Neural cell (in vitro differentiated cells): ENCODE data around the gene PRKAB1. TPM values are rescaled to one million over a fixed set of nuclear protein-coding genes. Genes with fewer than 3 reads are reported as not detected.
"Not testable (repeated sequence)": the region's sequence is repeated elsewhere in the genome, so short reads cannot be mapped to it uniquely, and the experiment has no call there.

Experiments
- H2AFZ ChIP-seq: fragments of 200-600, 300-800 bp; sonication (generic), shearing (Covaris generic); 2 replicates; pipeline ENCODE4 v1.6.0; 2014; ENCODE audit warnings: low read depth, mild to moderate bottlenecking, antibody characterized with exemption, low read length, moderate library complexity
- H3F3A ChIP-seq: fragments of 200-600 bp; shearing (Covaris generic); 2 replicates; pipeline ENCODE4 v1.6.1; 2016; ENCODE audit warnings: mild to moderate bottlenecking, moderate library complexity, mixed read lengths, antibody characterized with exemption, low read length; ENCODE audit not compliant: insufficient read depth, poor library complexity, severe bottlenecking
- H3K27ac ChIP-seq: fragments of 200-600, 300-800 bp; sonication (generic), shearing (Covaris generic); 2 replicates; pipeline ENCODE4 v1.5.1; 2014; ENCODE audit warnings: mild to moderate bottlenecking, low read length, moderate library complexity
- H3K27me3 ChIP-seq: fragments of 300-800, 200-600 bp; sonication (generic), shearing (Covaris generic); 2 replicates; pipeline ENCODE4 v1.6.0; 2014; ENCODE audit warnings: mild to moderate bottlenecking, low read depth, low read length, moderate library complexity; ENCODE audit not compliant: insufficient read depth
- H3K36me3 ChIP-seq: fragments of 300-800, 200-600 bp; sonication (generic), shearing (Covaris generic); 2 replicates; pipeline ENCODE4 v1.5.1; 2014; ENCODE audit warnings: mild to moderate bottlenecking, antibody characterized with exemption, low read length, moderate library complexity; ENCODE audit not compliant: insufficient read depth
- H3K4me2 ChIP-seq: fragments of 300-800, 200-600 bp; sonication (generic), shearing (Covaris generic); 2 replicates; pipeline ENCODE4 v1.6.0; 2014; ENCODE audit warnings: mild to moderate bottlenecking, low read length
- H3K4me3 ChIP-seq: fragments of 300-800, 200-600 bp; sonication (generic), shearing (Covaris generic); 2 replicates; pipeline ENCODE4 v1.5.1; 2014; ENCODE audit warnings: mild to moderate bottlenecking, low read length, moderate library complexity
- H3K79me2 ChIP-seq: fragments of 200-600 bp; shearing (Covaris generic); replicated peaks from 2 replicates; pipeline ENCODE4 v1.6.0; 2014; ENCODE audit warnings: mild to moderate bottlenecking, low read length, moderate library complexity; ENCODE audit not compliant: insufficient read depth
- H3K9ac ChIP-seq: fragments of 300-800, 200-600 bp; sonication (generic), shearing (Covaris generic); 2 replicates; pipeline ENCODE4 v1.6.1; 2016; ENCODE audit warnings: mild to moderate bottlenecking, low read length, mixed read lengths
- H3K9me2 ChIP-seq: fragments of 200-600 bp; shearing (Covaris generic); 2 replicates; pipeline ENCODE4 v1.6.1; 2016; ENCODE audit warnings: mild to moderate bottlenecking, low read length, mixed read lengths; ENCODE audit not compliant: insufficient read depth
- H3K9me3 ChIP-seq: fragments of 200-600, 300-800 bp; sonication (generic), shearing (Covaris generic); 2 replicates; pipeline ENCODE4 v1.6.1; 2016; ENCODE audit warnings: mild to moderate bottlenecking, mixed run types, low read length, moderate library complexity, mixed read lengths
- H4K20me1 ChIP-seq: fragments of 200-600 bp; shearing (Covaris generic); 2 replicates; pipeline ENCODE4 v1.6.1; 2016; ENCODE audit warnings: mild to moderate bottlenecking, mixed run types; ENCODE audit not compliant: insufficient read depth
- EP300 ChIP-seq: fragments of 450-650 bp; conservative IDR thresholded peaks from 2 replicates; pipeline ENCODE4 v1.6.1; 2014; ENCODE audit warnings: antibody characterized with exemption, mild to moderate bottlenecking, moderate library complexity; ENCODE audit not compliant: poor library complexity, severe bottlenecking
- EZH2 ChIP-seq: fragments of 200-600, 300-800 bp; shearing (Covaris generic), sonication (generic); IDR thresholded peaks from 2 replicates; pipeline ENCODE4 v1.6.1; 2014; ENCODE audit warnings: antibody characterized with exemption, low read length, borderline replicate concordance, mild to moderate bottlenecking; ENCODE audit not compliant: insufficient read depth, poor library complexity, severe bottlenecking
- MXI1 ChIP-seq: fragments of 450-650 bp; conservative IDR thresholded peaks from 2 replicates; pipeline ENCODE4 v1.6.1; 2014; ENCODE audit warnings: antibody characterized with exemption, mild to moderate bottlenecking; ENCODE audit not compliant: poor library complexity, severe bottlenecking
- POLR2AphosphoS5 ChIP-seq: IDR thresholded peaks from 2 replicates; pipeline ENCODE4 v1.6.1; 2012
- RAD21 ChIP-seq: fragments of 450-650 bp; conservative IDR thresholded peaks from 2 replicates; pipeline ENCODE4 v1.6.1; 2014; ENCODE audit warnings: antibody characterized with exemption, mild to moderate bottlenecking, moderate library complexity
- SMC3 ChIP-seq: fragments of 450-650 bp; conservative IDR thresholded peaks from 2 replicates; pipeline ENCODE4 v1.6.1; 2014; ENCODE audit warnings: antibody characterized with exemption, mild to moderate bottlenecking, moderate library complexity; ENCODE audit not compliant: poor library complexity
- TAF1 ChIP-seq: IDR thresholded peaks from 2 replicates; pipeline ENCODE4 v1.6.1; 2012; ENCODE audit warnings: low read depth
- polyA minus RNA-seq: library from RNA; depleted of rRNA, polyadenylated mRNA; stranded (reverse); fragments of >200 nt; gene quantifications from 2 replicates; pipeline ENCODE4 v1.2.3, GENCODE V29; 2014
- polyA plus RNA-seq: library from polyadenylated mRNA; depleted of rRNA; stranded (reverse); fragments of >200 nt; gene quantifications from 2 replicates; pipeline ENCODE4 v1.2.3, GENCODE V29; 2014
- TF ChIP-seq, protein P1 (sequence below): fragments of 450-650 bp; IDR thresholded peaks from 2 replicates; pipeline ENCODE4 v1.5.1; 2014; ENCODE audit warnings: antibody characterized with exemption, mild to moderate bottlenecking, moderate library complexity; ENCODE audit not compliant: poor library complexity, severe bottlenecking
- TF ChIP-seq, protein P2 (sequence below): IDR thresholded peaks from 2 replicates; pipeline ENCODE4 v1.6.1; 2012; ENCODE audit warnings: borderline replicate concordance

Gene PRKAB1
- polyA plus RNA-seq, result 36.8 and 38.0 TPM in 2 replicates
- polyA minus RNA-seq, result 32.9 and 34.0 TPM in 2 replicates

GRCh38 chr12:119667577-119668323 lies at the start of gene PRKAB1:
Gene PRKAB1, plus strand, starts transcription at chr12:119668133. Its CDS starts 112 bp downstream, at chr12:119668245.
- peak; percentile 93 for TF ChIP-seq MXI1
- peak; percentile 86 for TF ChIP-seq SMC3
- TF ChIP-seq, protein P1, sequence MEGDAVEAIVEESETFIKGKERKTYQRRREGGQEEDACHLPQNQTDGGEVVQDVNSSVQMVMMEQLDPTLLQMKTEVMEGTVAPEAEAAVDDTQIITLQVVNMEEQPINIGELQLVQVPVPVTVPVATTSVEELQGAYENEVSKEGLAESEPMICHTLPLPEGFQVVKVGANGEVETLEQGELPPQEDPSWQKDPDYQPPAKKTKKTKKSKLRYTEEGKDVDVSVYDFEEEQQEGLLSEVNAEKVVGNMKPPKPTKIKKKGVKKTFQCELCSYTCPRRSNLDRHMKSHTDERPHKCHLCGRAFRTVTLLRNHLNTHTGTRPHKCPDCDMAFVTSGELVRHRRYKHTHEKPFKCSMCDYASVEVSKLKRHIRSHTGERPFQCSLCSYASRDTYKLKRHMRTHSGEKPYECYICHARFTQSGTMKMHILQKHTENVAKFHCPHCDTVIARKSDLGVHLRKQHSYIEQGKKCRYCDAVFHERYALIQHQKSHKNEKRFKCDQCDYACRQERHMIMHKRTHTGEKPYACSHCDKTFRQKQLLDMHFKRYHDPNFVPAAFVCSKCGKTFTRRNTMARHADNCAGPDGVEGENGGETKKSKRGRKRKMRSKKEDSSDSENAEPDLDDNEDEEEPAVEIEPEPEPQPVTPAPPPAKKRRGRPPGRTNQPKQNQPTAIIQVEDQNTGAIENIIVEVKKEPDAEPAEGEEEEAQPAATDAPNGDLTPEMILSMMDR, result peak; percentile 99
- TF ChIP-seq, protein P2, sequence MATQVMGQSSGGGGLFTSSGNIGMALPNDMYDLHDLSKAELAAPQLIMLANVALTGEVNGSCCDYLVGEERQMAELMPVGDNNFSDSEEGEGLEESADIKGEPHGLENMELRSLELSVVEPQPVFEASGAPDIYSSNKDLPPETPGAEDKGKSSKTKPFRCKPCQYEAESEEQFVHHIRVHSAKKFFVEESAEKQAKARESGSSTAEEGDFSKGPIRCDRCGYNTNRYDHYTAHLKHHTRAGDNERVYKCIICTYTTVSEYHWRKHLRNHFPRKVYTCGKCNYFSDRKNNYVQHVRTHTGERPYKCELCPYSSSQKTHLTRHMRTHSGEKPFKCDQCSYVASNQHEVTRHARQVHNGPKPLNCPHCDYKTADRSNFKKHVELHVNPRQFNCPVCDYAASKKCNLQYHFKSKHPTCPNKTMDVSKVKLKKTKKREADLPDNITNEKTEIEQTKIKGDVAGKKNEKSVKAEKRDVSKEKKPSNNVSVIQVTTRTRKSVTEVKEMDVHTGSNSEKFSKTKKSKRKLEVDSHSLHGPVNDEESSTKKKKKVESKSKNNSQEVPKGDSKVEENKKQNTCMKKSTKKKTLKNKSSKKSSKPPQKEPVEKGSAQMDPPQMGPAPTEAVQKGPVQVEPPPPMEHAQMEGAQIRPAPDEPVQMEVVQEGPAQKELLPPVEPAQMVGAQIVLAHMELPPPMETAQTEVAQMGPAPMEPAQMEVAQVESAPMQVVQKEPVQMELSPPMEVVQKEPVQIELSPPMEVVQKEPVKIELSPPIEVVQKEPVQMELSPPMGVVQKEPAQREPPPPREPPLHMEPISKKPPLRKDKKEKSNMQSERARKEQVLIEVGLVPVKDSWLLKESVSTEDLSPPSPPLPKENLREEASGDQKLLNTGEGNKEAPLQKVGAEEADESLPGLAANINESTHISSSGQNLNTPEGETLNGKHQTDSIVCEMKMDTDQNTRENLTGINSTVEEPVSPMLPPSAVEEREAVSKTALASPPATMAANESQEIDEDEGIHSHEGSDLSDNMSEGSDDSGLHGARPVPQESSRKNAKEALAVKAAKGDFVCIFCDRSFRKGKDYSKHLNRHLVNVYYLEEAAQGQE, result no peak
- TF ChIP-seq TAF1, result peak; percentile 70
- peak; percentile 82 for TF ChIP-seq RAD21
- peak; percentile 35 for TF ChIP-seq EP300
- no peak for TF ChIP-seq EZH2
- peak; percentile 89 for TF ChIP-seq POLR2AphosphoS5
- Histone ChIP-seq H3K4me2 (peak within 1 kb of the TSS; percentile 85), H3F3A (no peaks in the 10 kb centered on the region), H4K20me1 (no peaks in the 10 kb centered on the region), H3K79me2 (peaks cover 11% of the 10 kb centered on the region), H3K36me3 (no peaks in the 10 kb centered on the region), H3K27me3 (no peaks in the 10 kb centered on the region), H2AFZ (peak within 1 kb of the TSS; percentile 71), H3K4me3 (peak within 1 kb of the TSS; percentile 81), H3K27ac (peak within 1 kb of the TSS; percentile 81), H3K9ac (peak within 1 kb of the TSS; percentile 85), H3K9me2 (no peaks in the 10 kb centered on the region), H3K9me3 (no peaks in the 10 kb centered on the region)

GRCh38 chr12:119618328-119618896 lies 49.5 kb upstream of the PRKAB1 start:
- not testable (repeated sequence) for H3K9ac ChIP-seq, H3K27ac ChIP-seq, H3K79me2 ChIP-seq, H3F3A ChIP-seq, H3K36me3 ChIP-seq, H2AFZ ChIP-seq, H3K9me2 ChIP-seq, H3K4me3 ChIP-seq, H3K27me3 ChIP-seq, H4K20me1 ChIP-seq, H3K4me2 ChIP-seq, H3K9me3 ChIP-seq
